Measurements from ENCODE around the gene KIF3C.

KIF3C gene

GRCh38 chr2:25895610-25896009 lies 86.7 kb downstream of the KIF3C start:
- H3K4me3 ChIP-seq (ENCODE audit: low read depth, low read length), result no peak overlapping the region
- TF ChIP-seq MYC (IDR thresholded peaks at IDR 0.05; ENCODE audit: low read depth, low read length) (no peak), CTCF (IDR thresholded peaks at IDR 0.05; ENCODE audit: low read depth, low read length) (no peak), MAX (IDR thresholded peaks at IDR 0.05; ENCODE audit: low read depth, low read length) (no peak), POLR2A (IDR thresholded peaks at IDR 0.05; ENCODE audit: extremely low read depth, insufficient read length) (no peak)
- DNase-seq (ENCODE audit: low read depth), result no peak

GRCh38 chr2:25895018-25895417 lies 87.3 kb downstream of the KIF3C start:
- no peak for DNase-seq (ENCODE audit: low read depth)
- no peak overlapping the region for H3K4me3 ChIP-seq (ENCODE audit: low read depth, low read length)
- TF ChIP-seq MAX (IDR thresholded peaks at IDR 0.05; ENCODE audit: low read depth, low read length) (no peak), POLR2A (IDR thresholded peaks at IDR 0.05; ENCODE audit: extremely low read depth, insufficient read length) (no peak), MYC (IDR thresholded peaks at IDR 0.05; ENCODE audit: low read depth, low read length) (no peak), CTCF (IDR thresholded peaks at IDR 0.05; ENCODE audit: low read depth, low read length) (no peak)

GRCh38 chr2:25894135-25894830 lies 88.0 kb downstream of the KIF3C start:
- no peak for DNase-seq (ENCODE audit: low read depth)
- H3K4me3 ChIP-seq (ENCODE audit: low read depth, low read length), result no peak overlapping the region
- TF ChIP-seq POLR2A (IDR thresholded peaks at IDR 0.05; ENCODE audit: extremely low read depth, insufficient read length), result no peak
- TF ChIP-seq MYC (IDR thresholded peaks at IDR 0.05; ENCODE audit: low read depth, low read length), result no peak
- TF ChIP-seq MAX (IDR thresholded peaks at IDR 0.05; ENCODE audit: low read depth, low read length), result no peak
- TF ChIP-seq CTCF (IDR thresholded peaks at IDR 0.05; ENCODE audit: low read depth, low read length), result no peak

GRCh38 chr2:25891672-25892071 lies 90.6 kb downstream of the KIF3C start:
- no peak overlapping the region for H3K4me3 ChIP-seq (ENCODE audit: low read depth, low read length)
- no peak for DNase-seq (ENCODE audit: low read depth)
- no peak for TF ChIP-seq CTCF (IDR thresholded peaks at IDR 0.05; ENCODE audit: low read depth, low read length)

- TF ChIP-seq CTCF (IDR thresholded peaks at IDR 0.05; ENCODE audit: low read depth, low read length) (no peak), MAX (IDR thresholded peaks at IDR 0.05; ENCODE audit: low read depth, low read length) (no peak), MYC (IDR thresholded peaks at IDR 0.05; ENCODE audit: low read depth, low read length) (no peak)
- H3K4me3 ChIP-seq (ENCODE audit: low read depth, low read length), result no peak overlapping the region
- peak; percentile 12 for DNase-seq (ENCODE audit: low read depth)
These were observed 94.6 kb downstream of the KIF3C start for GRCh38 chr2:25887624-25888242.
